Brain microvascular endothelial cell (primary cell): Measurements from ENCODE around the gene GAL.

ENCODE experiments used
- DNase-seq: peaks from one replicate; pipeline ENCODE4 v3.0.0-alpha.2; 2020
- H3K27ac ChIP-seq: fragments of 250-450 bp; sonication (Bioruptor Pico); 2 replicates; pipeline ENCODE4 v1.5.1; 2020; ENCODE audit warnings: mild to moderate bottlenecking, moderate library complexity
- H3K27me3 ChIP-seq: fragments of 250-450 bp; sonication (Bioruptor Pico); replicated peaks from 2 replicates; pipeline ENCODE4 v1.5.1; 2020; ENCODE audit warnings: mild to moderate bottlenecking
- H3K36me3 ChIP-seq: fragments of 250-450 bp; sonication (Bioruptor Pico); replicated peaks from 2 replicates; pipeline ENCODE4 v1.5.1; 2020; ENCODE audit warnings: mild to moderate bottlenecking
- H3K4me3 ChIP-seq: 2 replicates; pipeline ENCODE4 v1.5.1; 2011; ENCODE audit warnings: low read depth, mild to moderate bottlenecking, control low read depth, low read length, moderate library complexity
- in situ Hi-C: cut with HindIII; loops from 2 replicates; pipeline ENCODE4 v1.10.0; 2017; ENCODE audit warnings: low sequenced_read_pairs, low pct_ligation_motif_present
- TF ChIP-seq, protein P1 (sequence below): IDR thresholded peaks from 2 replicates; pipeline ENCODE4 v1.5.1; 2011; ENCODE audit warnings: low read depth, mild to moderate bottlenecking, moderate library complexity, low read length, control low read depth, inconsistent platforms; ENCODE audit errors: missing control alignments

GAL gene

GRCh38 chr11:68704887-68705286 is 20.5 kb downstream of the GAL start:
- TF ChIP-seq, protein P1, sequence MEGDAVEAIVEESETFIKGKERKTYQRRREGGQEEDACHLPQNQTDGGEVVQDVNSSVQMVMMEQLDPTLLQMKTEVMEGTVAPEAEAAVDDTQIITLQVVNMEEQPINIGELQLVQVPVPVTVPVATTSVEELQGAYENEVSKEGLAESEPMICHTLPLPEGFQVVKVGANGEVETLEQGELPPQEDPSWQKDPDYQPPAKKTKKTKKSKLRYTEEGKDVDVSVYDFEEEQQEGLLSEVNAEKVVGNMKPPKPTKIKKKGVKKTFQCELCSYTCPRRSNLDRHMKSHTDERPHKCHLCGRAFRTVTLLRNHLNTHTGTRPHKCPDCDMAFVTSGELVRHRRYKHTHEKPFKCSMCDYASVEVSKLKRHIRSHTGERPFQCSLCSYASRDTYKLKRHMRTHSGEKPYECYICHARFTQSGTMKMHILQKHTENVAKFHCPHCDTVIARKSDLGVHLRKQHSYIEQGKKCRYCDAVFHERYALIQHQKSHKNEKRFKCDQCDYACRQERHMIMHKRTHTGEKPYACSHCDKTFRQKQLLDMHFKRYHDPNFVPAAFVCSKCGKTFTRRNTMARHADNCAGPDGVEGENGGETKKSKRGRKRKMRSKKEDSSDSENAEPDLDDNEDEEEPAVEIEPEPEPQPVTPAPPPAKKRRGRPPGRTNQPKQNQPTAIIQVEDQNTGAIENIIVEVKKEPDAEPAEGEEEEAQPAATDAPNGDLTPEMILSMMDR: no peak
- no peaks in the 10 kb centered on the region for H3K36me3 ChIP-seq
- H3K4me3 ChIP-seq: no peak overlapping the region
- peaks cover 33% of the 10 kb centered on the region for H3K27me3 ChIP-seq
- in situ Hi-C loops: no loop called here
- H3K27ac ChIP-seq: no peak overlapping the region
- no peak for DNase-seq

- no peak for DNase-seq
- TF ChIP-seq, protein P1: no peak
- peaks cover 36% of the 10 kb centered on the region for H3K27me3 ChIP-seq
- no peak overlapping the region for H3K27ac ChIP-seq
- in situ Hi-C loops: no loop called here
- H3K36me3 ChIP-seq: no peaks in the 10 kb centered on the region
- no peak overlapping the region for H3K4me3 ChIP-seq
Measured at GRCh38 chr11:68707527-68707926, 23.2 kb downstream of the GAL start.

- Histone ChIP-seq H3K36me3 (no peaks in the 10 kb centered on the region), H3K27me3 (peaks cover 31% of the 10 kb centered on the region), H3K27ac (no peak overlapping the region), H3K4me3 (no peak overlapping the region)
- in situ Hi-C loops: no loop called here
- no peak for DNase-seq
- TF ChIP-seq, protein P1: no peak
Measured at GRCh38 chr11:68709062-68709461, 24.7 kb downstream of the GAL start.

DNA sequence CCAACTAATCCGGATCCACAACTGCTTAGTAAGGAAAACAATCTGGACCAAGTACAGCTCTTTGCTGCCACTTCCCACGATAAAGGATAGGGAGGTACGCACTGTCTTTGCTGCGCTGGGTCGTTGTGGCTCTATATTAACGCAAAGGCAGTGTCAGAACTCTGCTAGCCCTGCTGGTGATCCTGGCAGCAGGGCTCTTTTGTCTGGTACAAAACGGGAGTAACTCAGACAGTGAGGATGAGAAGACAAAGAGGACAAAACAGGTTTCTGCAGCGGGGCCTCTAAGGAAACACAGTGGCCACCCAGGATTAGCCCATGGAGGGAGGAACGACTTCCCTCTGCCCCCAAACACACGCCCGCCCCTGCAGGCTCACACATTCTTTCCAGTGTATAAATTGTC is 26.1 kb downstream of the GAL start:
- H3K27ac ChIP-seq: no peak overlapping the region
- H3K27me3 ChIP-seq: peaks cover 29% of the 10 kb centered on the region
- TF ChIP-seq, protein P1: no peak
- H3K36me3 ChIP-seq: no peaks in the 10 kb centered on the region
- DNase-seq: no peak
- in situ Hi-C loops: no loop called here
- no peak overlapping the region for H3K4me3 ChIP-seq

DNA sequence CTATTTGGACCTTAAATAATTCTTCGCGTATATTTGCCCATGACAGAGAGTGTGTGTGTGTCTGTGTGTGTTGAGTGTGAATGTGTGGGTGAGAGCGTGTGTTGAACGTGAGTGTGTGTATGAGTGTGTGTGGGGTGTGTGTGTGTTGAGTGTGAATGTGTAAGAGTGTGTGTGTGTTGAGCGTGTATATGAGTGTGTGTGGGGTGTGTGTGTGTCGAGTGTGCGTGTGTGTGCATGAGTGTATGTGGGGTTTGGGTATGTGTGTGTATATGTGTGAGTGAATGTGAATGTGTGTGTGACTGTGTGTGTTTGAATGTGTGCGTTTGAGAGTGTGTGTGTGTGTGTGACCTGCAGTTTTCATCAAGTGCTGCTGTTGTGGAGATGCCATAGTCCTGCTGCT is 26.8 kb downstream of the GAL start:
- H3K27me3 ChIP-seq: peaks cover 29% of the 10 kb centered on the region
- no peak overlapping the region for H3K27ac ChIP-seq
- no peak for DNase-seq
- H3K36me3 ChIP-seq: no peaks in the 10 kb centered on the region
- in situ Hi-C loops: no loop called here
- no peak overlapping the region for H3K4me3 ChIP-seq
- TF ChIP-seq, protein P1: no peak

GRCh38 chr11:68714060-68714856 is 29.9 kb downstream of the GAL start:
- H3K27me3 ChIP-seq: peaks cover 28% of the 10 kb centered on the region
- in situ Hi-C loops: no loop called here
- DNase-seq: no peak

More at GRCh38 chr11:68714060-68714856, 29.9 kb downstream of the GAL start:
- Histone ChIP-seq H3K27ac (no peak overlapping the region), H3K36me3 (no peaks in the 10 kb centered on the region), H3K4me3 (no peak overlapping the region)
- TF ChIP-seq, protein P1: no peak
